Activated CD4-positive, alpha-beta T cell treated with anti-CD3 and anti-CD28 coated beads, Interleukin-2, amount 50 U/mL, for 1 hour (primary cell): ENCODE measurements around the gene FOSB.

Experiments used
- DNase-seq: peaks from one replicate; pipeline ENCODE4 v3.0.0-alpha.2; 2020

Gene FOSB

DNA sequence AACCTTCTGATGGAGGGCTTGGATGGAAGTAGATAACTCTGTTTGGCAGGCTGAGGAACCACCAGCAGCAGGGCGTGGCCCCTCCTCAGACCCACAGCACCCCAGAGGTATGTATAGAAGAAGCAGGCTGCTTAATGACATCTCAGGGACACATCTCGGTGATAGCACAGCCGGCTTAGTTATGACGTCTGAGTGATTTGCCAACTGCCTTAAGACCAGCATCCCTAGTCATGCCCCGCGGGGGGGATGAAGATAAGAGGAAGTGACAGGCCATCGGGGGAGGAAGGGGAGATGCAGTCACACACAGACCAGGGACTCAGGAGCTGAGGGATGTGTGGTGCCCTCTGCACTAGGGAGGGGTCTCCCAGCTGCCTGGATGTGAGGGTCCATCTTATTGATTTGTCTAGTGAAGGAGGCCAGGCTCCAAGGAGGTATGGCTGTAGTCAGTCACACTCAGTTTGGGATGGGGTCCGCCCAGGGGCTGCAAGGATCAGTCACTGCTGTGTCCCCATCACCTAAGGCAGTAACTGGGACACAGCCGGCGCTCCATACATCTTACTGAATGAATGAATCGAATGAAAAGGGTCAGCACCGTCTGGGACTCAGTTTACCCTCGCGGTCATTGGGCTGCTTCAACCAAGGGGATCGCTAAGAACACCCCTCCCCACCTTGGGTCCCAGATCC is 24.9 kb upstream of the FOSB start:
- DNase-seq, result peak; percentile 39

DNA sequence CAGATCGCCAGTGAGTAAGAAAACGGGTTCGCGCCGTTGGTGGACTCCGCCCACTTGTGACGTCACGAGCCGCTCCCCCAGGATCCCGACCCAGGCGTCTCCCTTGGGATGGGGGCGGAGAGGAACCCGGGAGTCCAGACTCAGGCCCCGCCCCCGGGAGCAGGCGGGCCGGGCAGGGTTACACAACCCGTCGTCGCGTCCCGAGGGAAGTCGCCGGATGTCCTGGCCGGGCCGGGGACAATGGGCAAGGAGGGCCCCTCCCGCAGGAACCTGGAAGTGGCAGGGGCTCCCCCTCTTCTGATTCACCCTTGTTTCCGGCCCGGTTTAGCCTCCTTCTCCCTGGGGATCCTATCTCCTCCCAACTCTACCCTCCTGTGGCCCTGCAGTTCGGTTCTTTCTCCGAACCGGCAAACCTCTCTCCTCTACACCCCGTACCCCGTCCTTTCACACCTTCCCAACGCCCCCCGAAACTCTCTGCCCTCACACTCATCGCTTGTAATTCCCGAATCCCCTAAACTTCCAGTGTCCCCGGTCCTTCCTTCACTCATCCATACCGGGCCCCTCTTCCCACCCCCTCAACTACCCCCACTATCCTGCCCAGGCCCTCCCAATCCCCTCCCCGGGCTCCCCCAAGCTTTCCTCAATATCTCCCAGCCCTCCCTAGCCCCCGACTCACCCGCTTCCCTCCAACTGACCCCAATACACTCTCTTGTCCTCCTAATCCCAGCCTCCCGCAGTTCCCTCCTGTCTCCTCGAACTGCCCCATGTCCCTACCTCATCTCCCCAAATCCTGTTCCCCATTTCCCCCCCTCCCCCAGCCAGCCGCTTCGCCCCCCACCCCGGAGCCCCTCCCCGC is 24.1 kb upstream of the FOSB start:
- peak; percentile 43 for DNase-seq

DNA sequence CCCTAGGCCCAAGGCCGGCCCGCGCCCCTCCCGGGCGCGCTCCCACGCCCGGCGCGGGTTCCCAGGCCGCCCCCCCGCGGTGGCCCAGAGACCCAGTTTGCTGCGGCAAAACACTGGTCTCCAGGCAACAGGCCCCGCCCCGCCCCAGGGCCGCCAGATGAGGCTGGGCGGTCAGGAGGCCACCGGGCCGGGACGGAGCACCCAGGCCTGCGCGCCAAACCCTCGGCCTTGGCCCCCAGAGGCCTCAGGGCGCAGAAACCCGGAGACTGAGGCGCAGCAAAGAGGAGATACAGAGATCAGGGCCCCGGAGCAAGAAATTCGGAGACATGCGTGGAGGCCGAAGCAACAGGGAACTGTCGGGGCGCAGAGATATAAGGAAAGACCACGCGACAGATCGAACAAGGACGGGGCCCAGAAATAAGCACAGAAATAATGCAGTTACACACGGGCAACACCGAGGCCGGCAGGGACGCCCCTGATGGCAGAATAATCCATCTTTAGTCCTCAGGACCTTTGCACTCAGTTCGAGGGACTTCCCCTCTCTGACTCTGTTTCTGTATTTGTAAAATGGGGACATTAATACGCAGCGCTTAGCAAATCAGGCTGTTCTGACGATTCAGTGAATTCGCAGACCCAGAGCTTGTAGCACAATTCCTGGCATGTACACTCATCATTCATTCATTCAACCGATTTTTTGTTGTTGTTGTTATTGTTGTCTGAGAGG is 23.3 kb upstream of the FOSB start:
- DNase-seq, result peak; percentile 79

DNA sequence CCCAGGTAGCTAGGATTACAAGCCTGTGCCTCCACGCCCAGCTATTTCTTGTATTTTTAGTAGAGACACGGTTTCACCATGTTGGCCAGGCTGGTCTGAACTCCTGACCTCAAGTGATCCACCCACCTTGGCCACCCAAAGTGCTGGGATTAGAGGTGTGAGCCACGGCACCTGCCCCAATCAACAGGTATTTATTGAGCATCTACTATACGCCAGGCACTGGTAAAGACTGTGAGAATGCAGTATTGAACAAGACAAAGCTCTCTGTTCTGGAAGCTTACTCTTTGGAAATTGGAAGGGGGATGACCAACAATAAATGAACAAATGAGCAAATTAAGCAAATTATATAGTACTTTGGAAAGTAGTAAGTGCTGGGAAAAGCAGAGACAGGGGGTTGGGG is 22.7 kb upstream of the FOSB start:
- DNase-seq, result no peak

DNA sequence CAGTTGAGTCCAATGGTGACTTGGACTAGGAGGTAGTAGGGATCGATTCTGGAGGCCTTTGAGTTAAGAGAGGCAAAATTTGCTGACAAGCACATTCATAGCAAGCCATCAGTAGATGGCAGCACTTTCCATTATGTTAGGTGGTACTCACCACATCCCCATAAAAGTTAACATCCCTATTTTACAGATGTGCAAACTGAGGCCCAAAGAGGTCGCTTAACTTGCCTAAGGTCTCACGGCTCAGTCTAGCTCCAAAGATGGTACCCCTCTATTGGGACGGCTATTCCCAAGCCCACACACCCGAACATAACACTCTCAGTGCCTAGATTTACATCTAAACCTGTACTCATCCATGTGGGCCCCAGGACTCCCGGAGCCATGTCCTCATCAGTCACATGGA is 21.5 kb upstream of the FOSB start:
- DNase-seq, result no peak

DNA sequence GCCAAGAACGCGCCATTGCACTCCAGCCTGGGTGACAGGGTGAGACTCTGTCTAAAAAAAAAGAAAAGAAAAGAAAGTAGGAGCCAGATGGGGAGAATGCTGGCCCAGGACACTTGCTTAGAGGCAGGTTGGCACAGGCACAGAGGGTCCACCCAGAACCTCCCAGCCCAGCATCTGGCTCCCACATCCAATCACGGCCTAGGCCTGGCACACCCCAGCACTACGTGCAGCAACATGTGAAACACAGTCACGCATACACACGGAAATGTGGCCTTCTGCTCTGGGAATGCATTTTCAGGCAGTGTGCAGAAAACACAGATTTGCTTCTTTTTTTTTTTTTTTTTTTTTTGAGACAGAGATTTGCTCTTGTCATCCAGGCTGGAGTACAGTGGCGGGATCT is 20.9 kb upstream of the FOSB start:
- DNase-seq, result no peak

DNA sequence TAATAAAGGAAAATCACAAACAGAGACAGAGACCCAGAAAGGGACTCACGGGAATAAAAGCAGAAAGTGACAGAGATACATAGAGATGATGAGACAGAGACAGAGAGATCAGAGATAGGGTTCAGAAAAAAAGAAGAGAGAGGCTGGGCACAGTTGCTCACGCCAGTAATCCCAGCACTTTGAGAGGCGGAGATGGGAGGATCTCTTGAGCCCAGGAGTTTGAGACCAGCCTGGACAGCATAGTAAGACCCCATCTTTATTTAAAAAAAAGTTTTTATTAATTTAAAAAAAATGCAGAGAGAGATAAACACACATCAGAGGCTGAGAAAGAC is 19.4 kb upstream of the FOSB start:
- no peak for DNase-seq

DNA sequence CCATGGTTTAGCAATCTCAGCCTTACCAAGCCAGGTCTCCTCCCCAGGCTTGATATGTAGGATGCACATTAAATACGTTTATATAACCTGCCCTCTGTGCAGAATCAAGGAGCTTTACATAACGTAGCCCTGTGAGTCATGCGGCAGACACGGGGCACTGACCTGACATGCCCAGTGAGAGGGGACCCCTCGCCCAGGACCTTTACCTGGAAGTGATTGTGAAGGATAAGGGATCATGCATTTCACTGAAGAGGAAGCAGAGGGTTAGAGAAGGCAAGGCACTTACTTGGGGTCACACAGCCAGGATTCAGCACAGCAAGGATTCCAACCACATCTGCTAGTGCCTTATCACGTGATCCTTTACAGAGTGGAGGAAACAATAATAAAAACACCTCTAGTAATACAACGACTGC is 18.9 kb upstream of the FOSB start:
- DNase-seq, result no peak

DNA sequence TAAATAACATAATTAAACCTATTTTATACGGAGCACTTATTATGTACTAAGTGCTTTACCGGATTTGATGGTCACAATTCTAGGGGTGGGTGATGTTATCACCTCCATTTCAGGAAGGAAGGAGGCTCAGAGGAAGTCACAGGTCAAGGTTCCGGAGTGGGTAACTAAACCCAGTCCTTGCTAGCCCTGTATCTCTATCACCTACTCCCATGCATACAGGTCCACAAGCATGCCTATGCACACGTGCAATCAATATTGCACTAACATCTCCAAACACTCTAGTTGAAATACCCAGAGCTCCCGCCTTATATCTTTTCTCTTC is 17.8 kb upstream of the FOSB start:
- DNase-seq, result no peak

DNA sequence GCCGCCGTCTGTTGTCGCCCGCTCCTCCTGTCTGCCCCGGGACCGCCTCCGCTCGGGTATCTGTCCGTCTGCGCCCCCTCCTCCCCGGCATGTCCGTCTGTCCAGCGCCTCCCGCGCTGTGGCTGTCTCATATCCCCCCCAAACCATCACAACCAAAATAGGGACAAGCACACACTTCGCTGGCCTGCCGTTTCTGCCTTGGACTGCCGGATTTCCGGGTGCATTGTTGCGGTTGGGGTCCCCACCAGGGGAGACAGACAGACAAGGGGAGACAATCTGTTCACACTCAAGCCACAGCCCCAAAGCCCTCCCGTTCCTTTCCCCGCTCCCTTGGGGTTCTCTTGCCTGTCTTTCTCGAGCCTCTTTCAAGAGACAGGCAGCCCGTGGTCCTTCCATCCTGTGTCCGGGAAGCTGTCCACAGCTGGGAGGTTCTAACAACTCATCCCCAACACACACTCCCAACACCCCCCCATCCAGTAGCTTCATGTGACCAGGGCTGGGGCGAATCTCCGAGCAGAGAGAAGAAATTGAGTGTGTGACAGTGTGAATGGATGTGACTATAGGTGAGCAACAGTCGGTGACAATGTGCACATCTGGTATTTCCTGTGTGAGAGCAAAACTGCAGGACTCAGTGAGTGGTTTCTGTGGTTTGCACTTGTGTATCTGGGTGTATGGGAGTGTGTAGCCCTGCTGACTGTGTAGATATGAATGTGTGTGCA is 16.5 kb upstream of the FOSB start:
- DNase-seq, result peak; percentile 50

DNA sequence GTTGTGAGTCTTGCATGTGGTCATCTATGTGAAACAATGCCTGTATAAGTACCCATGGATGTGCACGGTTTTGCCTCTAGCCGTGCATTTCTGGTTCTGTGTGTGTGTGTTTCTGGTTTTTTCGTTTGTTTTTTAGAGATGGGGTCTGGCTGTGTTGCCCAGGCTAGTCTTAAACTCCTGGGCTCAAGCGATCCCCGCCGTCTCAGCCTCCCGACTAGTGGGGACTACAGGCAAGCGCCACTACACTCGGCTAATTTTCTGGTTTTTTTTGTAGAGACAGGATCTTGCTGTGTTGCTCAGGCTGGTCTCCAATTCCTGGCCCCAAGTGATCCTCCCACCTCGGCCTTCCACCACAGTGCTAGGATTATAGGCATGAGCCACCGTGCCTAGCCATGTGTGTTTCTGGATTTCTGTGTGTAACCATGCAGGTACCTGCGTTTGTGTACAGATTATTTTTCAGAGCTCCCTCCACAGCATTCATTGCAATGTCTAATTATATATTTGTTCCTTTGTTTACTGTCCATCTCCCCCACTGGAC is 15.9 kb upstream of the FOSB start:
- no peak for DNase-seq

DNA sequence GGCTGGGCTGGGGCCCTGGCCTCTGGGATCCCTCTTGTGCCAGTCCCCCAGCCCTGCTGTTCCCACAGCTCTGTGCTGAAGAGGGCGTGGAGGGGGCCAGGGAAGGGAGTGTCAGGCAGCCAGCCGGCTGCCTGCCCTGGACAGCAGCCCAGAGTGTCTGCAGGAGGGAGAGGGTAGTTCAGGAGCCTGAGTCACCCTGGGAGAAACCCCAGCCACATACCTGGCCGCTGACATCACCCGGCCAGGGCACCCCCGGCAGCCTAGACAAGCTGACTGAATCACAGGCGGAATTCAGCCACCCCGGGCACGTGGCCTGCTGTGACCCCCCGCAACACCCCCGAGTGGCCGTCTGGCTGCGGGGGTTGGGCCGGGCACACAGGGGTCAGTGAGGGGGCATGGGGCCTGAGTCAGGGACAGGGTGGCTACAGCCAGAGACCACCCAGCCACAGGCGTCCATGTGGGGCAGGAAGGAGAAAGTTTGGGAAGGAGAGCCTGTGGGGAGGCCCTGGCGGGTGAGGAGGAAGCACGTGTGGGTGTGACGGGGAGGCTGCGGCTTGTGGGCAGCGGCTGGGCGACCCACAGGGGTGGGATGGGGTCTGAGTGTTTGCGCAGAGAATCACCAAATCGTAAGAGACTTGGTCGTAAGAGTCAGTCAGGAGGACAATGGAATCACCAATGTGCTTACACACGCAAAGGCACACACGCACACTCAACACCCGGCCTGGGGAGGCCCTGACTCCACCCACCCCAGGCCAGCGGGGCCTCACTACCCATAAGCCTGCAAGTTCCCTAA is 11.9 kb upstream of the FOSB start:
- DNase-seq, result peak; percentile 60

DNA sequence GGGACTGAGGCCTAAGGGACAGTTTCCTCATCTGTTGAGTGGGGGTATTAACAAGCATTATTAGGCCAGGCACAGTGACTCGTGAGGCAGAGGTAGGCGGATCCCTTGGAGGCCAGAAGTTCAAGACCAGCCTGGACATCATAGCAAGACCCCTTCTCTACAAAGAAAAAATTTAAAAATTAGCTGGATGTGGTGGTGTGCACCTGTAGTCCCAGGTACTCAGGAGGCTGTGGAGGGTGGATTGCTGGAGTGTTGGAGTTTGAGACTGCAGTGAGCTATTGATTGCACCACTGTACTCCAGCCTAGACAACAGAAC is 11.3 kb upstream of the FOSB start:
- DNase-seq, result no peak

DNA sequence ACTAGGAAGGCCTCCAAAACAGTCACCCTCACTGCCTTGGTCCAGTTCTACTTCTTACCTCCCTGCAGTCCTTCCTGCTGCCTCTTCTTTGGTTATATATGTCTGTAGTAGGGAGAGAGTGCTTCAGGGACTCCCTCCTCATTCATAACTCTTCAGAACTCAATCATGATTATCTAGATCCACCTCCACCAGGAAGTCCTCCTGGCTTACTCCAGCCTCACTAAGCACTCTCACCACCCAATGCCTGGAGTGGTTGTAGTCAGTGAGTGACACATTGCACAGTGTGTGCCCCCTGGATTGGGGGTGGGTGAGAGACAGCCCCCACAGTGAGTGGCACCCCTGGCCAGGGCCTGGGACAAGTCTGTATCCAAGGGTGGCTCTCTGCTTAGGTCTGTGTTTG is 10.0 kb upstream of the FOSB start:
- no peak for DNase-seq

DNA sequence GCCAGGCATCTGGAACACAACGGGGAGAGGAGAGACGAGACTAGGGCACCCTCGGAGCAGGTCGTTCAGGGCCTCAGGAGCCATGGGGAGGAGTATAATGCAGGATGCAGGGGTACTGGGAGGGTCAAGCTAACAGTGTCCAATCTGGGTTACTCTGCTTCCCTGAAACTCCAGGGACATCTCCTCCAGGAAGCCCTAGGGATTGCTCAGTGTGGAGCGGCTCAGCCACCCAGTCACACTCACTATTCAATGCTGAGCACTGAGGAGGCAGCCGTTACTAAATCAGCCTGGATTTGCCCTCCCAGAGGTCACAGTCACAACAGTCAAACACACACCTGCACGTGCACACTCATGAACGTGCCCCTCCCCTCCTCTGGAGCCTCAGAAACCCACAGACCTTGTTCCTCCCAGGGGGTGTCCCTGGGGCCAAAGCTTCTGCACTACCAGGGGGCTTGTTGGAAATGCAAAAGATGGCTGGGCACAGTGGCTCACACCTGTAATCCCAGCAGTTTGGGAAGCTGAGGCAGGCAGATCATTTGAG is 6.9 kb upstream of the FOSB start:
- no peak for DNase-seq

DNA sequence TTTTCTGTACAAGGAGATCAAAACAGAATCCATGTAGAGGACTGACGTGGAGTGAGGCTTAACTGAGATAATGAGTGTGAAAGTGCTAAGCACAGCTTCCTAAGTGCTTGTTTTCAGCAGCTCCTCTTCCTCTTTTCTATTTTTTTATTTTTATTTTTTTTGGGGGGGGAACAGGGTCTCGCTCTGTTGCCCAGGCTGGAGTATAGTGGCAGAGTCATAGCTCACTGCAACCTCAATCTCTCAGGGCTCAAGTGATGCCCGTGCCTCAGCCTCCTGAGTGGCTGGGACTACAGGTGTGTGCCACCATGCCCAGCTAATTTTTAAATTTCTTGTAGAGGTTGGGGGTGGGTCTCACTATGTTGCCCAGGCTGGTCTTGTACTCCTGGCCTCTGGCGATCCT is 5.6 kb upstream of the FOSB start:
- no peak for DNase-seq

DNA sequence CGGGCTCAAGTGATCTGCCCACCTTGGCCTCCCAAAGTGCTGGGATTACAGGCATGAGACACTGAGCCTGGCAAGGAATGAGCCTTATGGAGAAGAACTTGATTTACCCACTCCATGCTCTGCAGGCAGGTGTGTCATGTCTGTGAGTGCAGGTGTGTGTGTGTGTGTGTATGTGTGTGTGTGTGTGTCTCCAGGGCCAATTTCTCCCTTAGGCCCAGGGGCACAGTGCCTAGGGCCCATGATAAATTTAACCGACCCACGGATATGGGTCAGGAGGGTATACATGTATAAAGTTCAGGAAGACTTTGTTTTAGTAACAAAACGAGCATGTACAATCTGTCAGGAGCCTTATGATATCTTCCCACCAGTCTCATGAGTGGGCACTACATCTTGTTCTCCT is 4.6 kb upstream of the FOSB start:
- no peak for DNase-seq

DNA sequence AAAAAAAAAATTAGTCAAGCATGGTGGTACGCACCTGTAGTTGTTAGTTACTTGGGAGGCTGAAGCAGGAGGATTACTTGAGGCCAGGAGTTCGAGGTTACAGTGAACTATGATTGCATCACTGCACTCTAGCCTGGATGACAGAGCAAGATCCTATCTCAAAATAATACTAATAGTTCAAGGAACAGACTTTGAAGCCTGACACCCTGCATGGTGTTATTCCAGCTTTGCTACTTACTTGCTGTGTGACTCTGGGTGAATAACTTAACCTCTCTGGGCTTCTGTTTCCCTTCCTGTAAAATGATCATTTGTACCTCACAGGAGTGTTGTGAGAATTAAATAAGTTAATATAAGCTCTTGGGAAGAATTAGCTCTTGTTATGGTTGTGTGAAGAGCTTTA is 3.5 kb upstream of the FOSB start:
- no peak for DNase-seq

DNA sequence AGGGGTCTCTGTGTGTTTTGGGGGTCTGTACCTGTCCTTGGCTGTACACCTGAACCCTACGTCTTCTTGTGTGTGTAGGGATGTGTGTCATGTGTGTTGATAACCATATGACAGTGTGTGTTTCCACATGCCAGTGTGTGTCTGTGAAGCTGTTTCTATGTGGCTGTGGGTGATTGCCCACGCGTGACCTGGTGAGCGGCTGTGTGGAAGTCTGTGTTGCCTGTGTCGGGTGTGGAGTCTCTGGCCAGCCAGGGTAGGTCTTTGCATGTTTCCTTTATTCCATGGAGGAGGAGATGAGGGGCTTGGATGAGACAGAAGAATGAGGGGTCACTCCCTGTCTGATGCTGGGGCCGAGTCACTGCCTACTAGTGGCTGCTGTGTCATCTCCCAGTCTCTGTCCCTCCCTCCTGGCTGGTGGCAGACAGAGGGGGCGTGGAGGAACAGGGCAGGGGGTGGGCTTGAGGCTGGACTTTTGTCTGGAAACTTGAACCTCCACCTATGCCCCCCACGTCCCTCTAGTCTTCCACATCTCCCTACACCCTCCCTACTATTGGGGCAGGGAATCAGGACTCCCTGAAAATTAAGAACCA is 2.8 kb upstream of the FOSB start:
- DNase-seq, result no peak

DNA sequence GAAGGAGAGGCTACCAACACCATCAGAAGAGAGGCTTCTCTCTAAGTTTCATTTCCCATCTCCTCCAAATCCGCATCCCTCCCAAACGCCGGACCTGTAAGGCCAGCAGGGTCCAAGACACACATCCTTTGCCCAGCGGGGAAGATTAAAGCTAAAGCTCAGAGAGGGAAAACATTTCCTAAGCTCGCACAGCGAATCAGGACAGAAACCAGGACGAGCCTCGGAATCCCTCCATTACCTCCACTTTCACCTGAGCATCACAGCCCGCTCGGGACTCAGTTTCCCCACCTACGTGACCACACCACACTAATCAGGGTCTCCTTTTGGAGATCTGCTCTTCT is 711 bp upstream of the FOSB start:
- DNase-seq, result no peak

DNA sequence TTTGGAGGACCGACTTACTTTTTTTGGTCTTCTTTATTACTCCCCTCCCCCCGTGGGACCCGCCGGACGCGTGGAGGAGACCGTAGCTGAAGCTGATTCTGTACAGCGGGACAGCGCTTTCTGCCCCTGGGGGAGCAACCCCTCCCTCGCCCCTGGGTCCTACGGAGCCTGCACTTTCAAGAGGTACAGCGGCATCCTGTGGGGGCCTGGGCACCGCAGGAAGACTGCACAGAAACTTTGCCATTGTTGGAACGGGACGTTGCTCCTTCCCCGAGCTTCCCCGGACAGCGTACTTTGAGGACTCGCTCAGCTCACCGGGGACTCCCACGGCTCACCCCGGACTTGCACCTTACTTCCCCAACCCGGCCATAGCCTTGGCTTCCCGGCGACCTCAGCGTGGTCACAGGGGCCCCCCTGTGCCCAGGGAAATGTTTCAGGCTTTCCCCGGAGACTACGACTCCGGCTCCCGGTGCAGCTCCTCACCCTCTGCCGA is 409 bp downstream of the FOSB start:
- peak; percentile 47 for DNase-seq

DNA sequence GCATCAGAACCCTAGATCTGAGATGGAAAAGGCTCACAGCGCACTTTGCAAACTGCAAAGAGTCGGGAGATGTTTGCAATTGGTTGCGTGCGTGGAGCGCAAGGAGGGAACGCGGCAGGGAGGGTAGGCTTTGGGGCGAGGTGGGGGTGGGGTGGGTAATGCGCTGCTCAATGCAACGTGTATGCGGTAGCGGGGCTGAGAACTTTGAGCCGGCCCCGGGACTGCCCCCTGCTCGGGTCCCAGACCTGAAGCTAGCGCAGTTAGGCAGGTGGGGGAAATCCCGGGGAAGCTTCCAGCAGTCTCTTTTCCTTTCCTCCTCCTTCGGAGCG is 971 bp downstream of the FOSB start:
- DNase-seq, result no peak
